ENCODE measurements around the gene VTI1A. TPM values are rescaled to one million over a fixed set of nuclear protein-coding genes. Genes with fewer than 3 reads are reported as not detected.

The VTI1A gene
- total RNA-seq, 1 donor from 2014 or later, result 26.3 TPM

DNA sequence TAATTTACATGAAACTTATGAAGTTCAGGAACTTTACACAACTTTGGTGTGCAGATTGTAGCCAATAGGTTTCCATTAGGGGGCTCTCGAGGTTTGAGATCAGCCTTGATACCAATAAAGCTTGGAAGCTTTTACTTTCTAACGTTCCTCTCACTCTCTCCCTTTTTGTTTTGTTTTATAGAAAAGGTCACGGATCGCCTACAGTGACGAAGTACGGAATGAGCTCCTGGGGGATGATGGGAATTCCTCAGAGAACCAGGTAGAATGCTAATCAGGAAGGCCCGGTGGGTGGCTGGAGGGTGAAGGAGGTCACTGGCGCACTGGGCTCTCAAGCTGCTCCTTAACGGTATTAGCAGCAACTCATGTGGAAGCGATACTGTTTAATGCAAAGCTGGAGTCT, 79.9 kb downstream of the VTI1A start:
- H3K4me1 Mint-ChIP-seq (ENCODE audit: unreplicated experiment), result peaks cover 8% of the 10 kb centered on the region

DNA sequence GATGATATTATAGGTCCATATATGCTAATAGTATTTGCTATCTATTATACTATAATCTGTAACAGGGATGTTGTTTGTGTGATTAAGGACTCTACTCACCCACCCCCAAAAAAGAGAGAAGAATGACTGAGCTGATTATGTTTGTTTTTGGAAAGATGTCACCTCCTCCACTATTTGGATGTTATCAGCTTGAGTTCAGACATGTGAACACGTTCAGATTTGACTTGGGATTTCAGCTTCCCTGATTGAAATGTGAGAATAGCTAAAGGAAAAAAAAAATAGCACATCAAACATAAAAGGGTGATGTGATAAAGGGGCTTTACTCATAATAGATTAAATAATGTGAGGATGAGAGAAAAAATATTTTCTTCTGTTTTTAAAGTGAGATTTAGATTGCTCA, 81.2 kb downstream of the VTI1A start:
- Mint-ChIP-seq H3K4me1 (ENCODE audit: unreplicated experiment) (peaks cover 8% of the 10 kb centered on the region), H3K9me3 (ENCODE audit: unreplicated experiment) (no peaks in the 10 kb centered on the region)

More for the DNA sequence above, 79.9 kb downstream of the VTI1A start:
- TF ChIP-seq, protein P1, sequence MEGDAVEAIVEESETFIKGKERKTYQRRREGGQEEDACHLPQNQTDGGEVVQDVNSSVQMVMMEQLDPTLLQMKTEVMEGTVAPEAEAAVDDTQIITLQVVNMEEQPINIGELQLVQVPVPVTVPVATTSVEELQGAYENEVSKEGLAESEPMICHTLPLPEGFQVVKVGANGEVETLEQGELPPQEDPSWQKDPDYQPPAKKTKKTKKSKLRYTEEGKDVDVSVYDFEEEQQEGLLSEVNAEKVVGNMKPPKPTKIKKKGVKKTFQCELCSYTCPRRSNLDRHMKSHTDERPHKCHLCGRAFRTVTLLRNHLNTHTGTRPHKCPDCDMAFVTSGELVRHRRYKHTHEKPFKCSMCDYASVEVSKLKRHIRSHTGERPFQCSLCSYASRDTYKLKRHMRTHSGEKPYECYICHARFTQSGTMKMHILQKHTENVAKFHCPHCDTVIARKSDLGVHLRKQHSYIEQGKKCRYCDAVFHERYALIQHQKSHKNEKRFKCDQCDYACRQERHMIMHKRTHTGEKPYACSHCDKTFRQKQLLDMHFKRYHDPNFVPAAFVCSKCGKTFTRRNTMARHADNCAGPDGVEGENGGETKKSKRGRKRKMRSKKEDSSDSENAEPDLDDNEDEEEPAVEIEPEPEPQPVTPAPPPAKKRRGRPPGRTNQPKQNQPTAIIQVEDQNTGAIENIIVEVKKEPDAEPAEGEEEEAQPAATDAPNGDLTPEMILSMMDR (IDR thresholded peaks at IDR 0.05), result peak; percentile 11
- Mint-ChIP-seq H3K9me3 (ENCODE audit: unreplicated experiment) (no peaks in the 10 kb centered on the region), H3K36me3 (ENCODE audit: unreplicated experiment) (peaks cover 7% of the 10 kb centered on the region), H3K27me3 (ENCODE audit: unreplicated experiment) (no peaks in the 10 kb centered on the region), H3K4me3 (ENCODE audit: unreplicated experiment) (no peak overlapping the region), H3K27ac (ENCODE audit: unreplicated experiment) (no peak overlapping the region)
- no peak for DNase-seq (ENCODE audit: extremely low spot score, unreplicated experiment)

DNA sequence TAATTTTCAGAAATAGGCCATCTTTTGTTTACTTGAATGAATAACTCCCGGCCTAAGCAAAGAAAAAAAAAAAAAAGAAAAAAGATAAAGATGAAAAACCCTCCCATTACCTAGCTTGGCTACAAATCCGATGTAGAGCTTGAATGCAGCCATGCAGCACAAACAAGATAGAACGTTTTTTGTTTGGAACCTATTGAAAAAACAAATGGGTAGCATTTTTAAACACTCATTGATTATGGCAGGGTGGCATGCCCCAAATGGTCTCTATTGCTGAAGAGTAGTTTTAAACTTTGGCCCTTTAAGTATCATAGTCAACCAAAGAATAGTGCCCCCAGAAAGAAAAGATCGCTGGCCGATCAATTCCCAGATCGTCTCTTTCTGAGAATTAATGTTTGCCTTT, 84.4 kb downstream of the VTI1A start:
- no peak for DNase-seq (ENCODE audit: extremely low spot score, unreplicated experiment)
- Mint-ChIP-seq H3K27me3 (ENCODE audit: unreplicated experiment) (no peaks in the 10 kb centered on the region), H3K4me3 (ENCODE audit: unreplicated experiment) (no peak overlapping the region), H3K4me1 (ENCODE audit: unreplicated experiment) (peaks cover 6% of the 10 kb centered on the region), H3K9me3 (ENCODE audit: unreplicated experiment) (no peaks in the 10 kb centered on the region), H3K36me3 (ENCODE audit: unreplicated experiment) (peaks cover 9% of the 10 kb centered on the region), H3K27ac (ENCODE audit: unreplicated experiment) (no peak overlapping the region)
- TF ChIP-seq, protein P1 (IDR thresholded peaks at IDR 0.05), result no peak

More for the DNA sequence above, 81.2 kb downstream of the VTI1A start:
- Mint-ChIP-seq H3K4me3 (ENCODE audit: unreplicated experiment) (no peak overlapping the region), H3K27me3 (ENCODE audit: unreplicated experiment) (no peaks in the 10 kb centered on the region), H3K27ac (ENCODE audit: unreplicated experiment) (no peak overlapping the region), H3K36me3 (ENCODE audit: unreplicated experiment) (peaks cover 7% of the 10 kb centered on the region)
- TF ChIP-seq, protein P1 (IDR thresholded peaks at IDR 0.05), result no peak
- no peak for DNase-seq (ENCODE audit: extremely low spot score, unreplicated experiment)

DNA sequence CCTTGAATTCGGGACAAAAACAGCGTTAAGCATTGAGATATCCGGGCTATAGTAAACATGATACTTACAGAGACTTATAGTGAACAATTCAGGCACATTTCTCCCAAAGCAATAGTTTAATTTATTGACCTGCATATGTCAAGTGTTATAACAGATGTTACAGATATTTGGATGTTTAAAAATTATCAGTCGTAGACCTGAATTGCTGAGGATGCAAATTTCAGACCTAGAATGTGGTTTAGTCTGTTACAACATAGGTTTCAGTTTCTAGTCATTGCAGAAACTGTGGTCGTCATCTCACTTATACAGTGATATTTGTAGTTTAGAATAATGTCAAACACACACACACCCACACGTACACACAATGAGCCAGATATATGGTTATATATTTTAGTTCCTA, 85.2 kb downstream of the VTI1A start:
- peaks cover 7% of the 10 kb centered on the region for H3K36me3 Mint-ChIP-seq (ENCODE audit: unreplicated experiment)
- TF ChIP-seq, protein P1 (IDR thresholded peaks at IDR 0.05), result no peak
- no peaks in the 10 kb centered on the region for H3K27me3 Mint-ChIP-seq (ENCODE audit: unreplicated experiment)
- H3K4me3 Mint-ChIP-seq (ENCODE audit: unreplicated experiment), result no peak overlapping the region
- no peak for DNase-seq (ENCODE audit: extremely low spot score, unreplicated experiment)
- no peak overlapping the region for H3K27ac Mint-ChIP-seq (ENCODE audit: unreplicated experiment)
- no peaks in the 10 kb centered on the region for H3K9me3 Mint-ChIP-seq (ENCODE audit: unreplicated experiment)
- no peaks in the 10 kb centered on the region for H3K4me1 Mint-ChIP-seq (ENCODE audit: unreplicated experiment)

DNA sequence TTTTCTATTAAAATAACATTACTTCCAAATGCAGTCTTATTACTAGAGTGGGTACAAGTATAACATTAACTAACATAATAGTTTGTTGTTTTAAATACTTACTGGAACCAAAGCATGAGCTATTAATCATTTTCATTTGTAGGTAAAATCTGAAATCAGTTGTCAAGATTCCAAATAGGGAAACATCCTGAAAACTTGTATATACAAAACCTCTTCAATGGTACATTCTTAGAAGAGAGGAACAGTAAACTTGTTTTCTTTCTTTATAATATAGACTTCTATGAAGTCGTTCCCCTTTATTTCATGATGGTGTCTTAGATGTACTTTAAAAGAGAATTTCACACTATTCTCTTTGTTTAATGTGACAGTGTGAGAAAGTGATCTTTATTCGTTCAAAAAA, 85.9 kb downstream of the VTI1A start:
- Mint-ChIP-seq H3K36me3 (ENCODE audit: unreplicated experiment) (peaks cover 9% of the 10 kb centered on the region), H3K27ac (ENCODE audit: unreplicated experiment) (no peak overlapping the region), H3K27me3 (ENCODE audit: unreplicated experiment) (no peaks in the 10 kb centered on the region), H3K4me1 (ENCODE audit: unreplicated experiment) (no peaks in the 10 kb centered on the region), H3K4me3 (ENCODE audit: unreplicated experiment) (no peak overlapping the region), H3K9me3 (ENCODE audit: unreplicated experiment) (no peaks in the 10 kb centered on the region)
- TF ChIP-seq, protein P1 (IDR thresholded peaks at IDR 0.05), result no peak
- no peak for DNase-seq (ENCODE audit: extremely low spot score, unreplicated experiment)

All from osteocyte (in vitro differentiated cells).